H9 (cell line): Measurements from ENCODE around the gene RUNDC3A. TPM values are rescaled to one million over a fixed set of nuclear protein-coding genes. Genes with fewer than 3 reads are reported as not detected.

Experiments used
- DNase-seq: peaks from one replicate; pipeline ENCODE4 v3.0.0-alpha.2; 2017
- H2AFZ ChIP-seq: one replicate; pipeline ENCODE4 v1.6.1; 2013; ENCODE audit warnings: mild to moderate bottlenecking, low read length, control low read depth, moderate library complexity
- H2AK5ac ChIP-seq: 2 replicates; pipeline ENCODE4 v1.6.1; 2013; ENCODE audit warnings: low read length, control low read depth, mixed read lengths; ENCODE audit not compliant: insufficient read length
- H2BK120ac ChIP-seq: one replicate; pipeline ENCODE4 v1.6.1; 2013; ENCODE audit warnings: low read depth, mild to moderate bottlenecking, low read length, control low read depth, inconsistent platforms; ENCODE audit not compliant: poor library complexity, severe bottlenecking
- H2BK12ac ChIP-seq: 2 replicates; pipeline ENCODE4 v1.6.1; 2013; ENCODE audit warnings: low read length, control low read depth, mixed read lengths, low read depth; ENCODE audit not compliant: insufficient read length
- H2BK15ac ChIP-seq: 2 replicates; pipeline ENCODE4 v1.6.1; 2013; ENCODE audit warnings: low read depth, low read length, control low read depth
- H2BK20ac ChIP-seq: one replicate; pipeline ENCODE4 v1.6.1; 2013; ENCODE audit warnings: low read depth, mild to moderate bottlenecking, low read length, control low read depth, inconsistent platforms; ENCODE audit not compliant: poor library complexity, severe bottlenecking
- H2BK5ac ChIP-seq: 2 replicates; pipeline ENCODE4 v1.6.1; 2013; ENCODE audit warnings: low read length, control low read depth, mixed read lengths; ENCODE audit not compliant: insufficient read length
- H3K14ac ChIP-seq: 2 replicates; pipeline ENCODE4 v1.6.1; 2013; ENCODE audit warnings: low read length, control low read depth; ENCODE audit not compliant: insufficient read depth
- H3K18ac ChIP-seq: 2 replicates; pipeline ENCODE4 v1.6.1; 2013; ENCODE audit warnings: low read depth, mild to moderate bottlenecking, mixed read lengths, low read length, control low read depth; ENCODE audit not compliant: insufficient read length
- H3K23ac ChIP-seq: 2 replicates; pipeline ENCODE4 v1.6.1; 2013; ENCODE audit warnings: low read length, control low read depth, mixed read lengths, low read depth; ENCODE audit not compliant: insufficient read length
- H3K23me2 ChIP-seq: 2 replicates; pipeline ENCODE4 v1.6.1; 2013; ENCODE audit warnings: low read depth, mild to moderate bottlenecking, mixed read lengths, low read length, control low read depth; ENCODE audit not compliant: insufficient read length, poor library complexity, severe bottlenecking
- H3K27ac ChIP-seq: 2 replicates; pipeline ENCODE4 v1.5.1; 2013; ENCODE audit warnings: low read length, control low read depth, mixed read lengths, low read depth; ENCODE audit not compliant: insufficient read length
- H3K27me3 ChIP-seq: 2 replicates; pipeline ENCODE4 v1.6.1; 2013; ENCODE audit warnings: low read length, control low read depth, inconsistent platforms; ENCODE audit not compliant: insufficient read depth
- H3K4ac ChIP-seq: 2 replicates; pipeline ENCODE4 v1.6.1; 2013; ENCODE audit warnings: low read depth, mild to moderate bottlenecking, control low read depth, inconsistent platforms, low read length, moderate library complexity
- H3K4me1 ChIP-seq: 2 replicates; pipeline ENCODE4 v1.6.1; 2013; ENCODE audit warnings: low read length, control low read depth, inconsistent platforms; ENCODE audit not compliant: insufficient read depth
- H3K4me2 ChIP-seq: 2 replicates; pipeline ENCODE4 v1.6.1; 2013; ENCODE audit warnings: low read length, control low read depth, mixed read lengths; ENCODE audit not compliant: insufficient read length, insufficient read depth
- H3K56ac ChIP-seq: 2 replicates; pipeline ENCODE4 v1.6.1; 2013; ENCODE audit warnings: low read depth, mild to moderate bottlenecking, mixed read lengths, low read length, control low read depth; ENCODE audit not compliant: insufficient read length
- H3K79me1 ChIP-seq: 2 replicates; pipeline ENCODE4 v1.6.1; 2013; ENCODE audit warnings: low read depth, mild to moderate bottlenecking, moderate library complexity, low read length, control low read depth, inconsistent platforms; ENCODE audit not compliant: insufficient read depth, poor library complexity, severe bottlenecking
- H3K79me2 ChIP-seq: 2 replicates; pipeline ENCODE4 v1.6.1; 2013; ENCODE audit warnings: low read length, control low read depth, inconsistent platforms; ENCODE audit not compliant: insufficient read depth
- H3K9ac ChIP-seq: 2 replicates; pipeline ENCODE4 v1.6.1; 2013; ENCODE audit warnings: low read length, control low read depth, mixed read lengths; ENCODE audit not compliant: insufficient read length; ENCODE audit errors: extremely low read depth
- H3K9me3 ChIP-seq: one replicate; pipeline ENCODE4 v1.6.1; 2013; ENCODE audit warnings: low read depth, low read length, inconsistent platforms; ENCODE audit not compliant: control insufficient read depth
- H3T11ph ChIP-seq: one replicate; pipeline ENCODE4 v1.6.1; 2013; ENCODE audit warnings: mild to moderate bottlenecking, low read length, control low read depth, inconsistent platforms
- H4K20me1 ChIP-seq: one replicate; pipeline ENCODE4 v1.6.1; 2013; ENCODE audit not compliant: control insufficient read depth, insufficient read length, insufficient read depth
- H4K5ac ChIP-seq: 2 replicates; pipeline ENCODE4 v1.6.1; 2013; ENCODE audit warnings: low read depth, mild to moderate bottlenecking, mixed read lengths, low read length, control low read depth; ENCODE audit not compliant: insufficient read length
- H4K8ac ChIP-seq: replicated peaks from 2 replicates; pipeline ENCODE4 v1.6.1; 2013; ENCODE audit warnings: low read length, control low read depth, mixed read lengths, low read depth; ENCODE audit not compliant: insufficient read length
- H4K91ac ChIP-seq: 2 replicates; pipeline ENCODE4 v1.6.1; 2013; ENCODE audit warnings: low read depth, mild to moderate bottlenecking, moderate library complexity, mixed read lengths, low read length, control low read depth; ENCODE audit not compliant: insufficient read length
- H3K27ac Mint-ChIP-seq, 3 experiments: 2 replicates in 2 of 3; 3 replicates in 1 of 3; pipeline ENCODE4 v1.8.0; 2020 to 2021; ENCODE audit warnings: mixed read lengths in 3 of 3, mild to moderate bottlenecking in 1 of 3, moderate library complexity in 1 of 3
- H3K27me3 Mint-ChIP-seq: 2 replicates; pipeline ENCODE4 v1.8.0; 2021; ENCODE audit warnings: low read depth, mild to moderate bottlenecking, moderate library complexity, mixed read lengths
- H3K36me3 Mint-ChIP-seq, 3 experiments: 2 replicates in 2 of 3; 3 replicates in 1 of 3; pipeline ENCODE4 v1.8.0; 2020 to 2021; ENCODE audit warnings: low read depth in 3 of 3, mixed read lengths in 3 of 3; ENCODE audit not compliant: insufficient read depth in 1 of 3
- H3K4me1 Mint-ChIP-seq, 2 experiments: 2 replicates each; pipeline ENCODE4 v1.8.0; 2020; ENCODE audit warnings: mixed read lengths in 2 of 2
- H3K4me3 Mint-ChIP-seq, 2 experiments: 2 replicates in 1 of 2; 3 replicates in 1 of 2; pipeline ENCODE4 v1.8.0; 2020 to 2021; ENCODE audit warnings: mild to moderate bottlenecking in 2 of 2, mixed read lengths in 2 of 2, moderate library complexity in 1 of 2
- H3K9me3 Mint-ChIP-seq, 2 experiments: 2 replicates in 1 of 2; 3 replicates in 1 of 2; pipeline ENCODE4 v1.8.0; 2020; ENCODE audit warnings: mild to moderate bottlenecking in 2 of 2, mixed read lengths in 2 of 2, moderate library complexity in 1 of 2
- CTCF ChIP-seq: fragments of 200-600 bp; sonication (generic); conservative IDR thresholded peaks from 3 replicates; pipeline ENCODE4 v1.8.0; 2021; ENCODE audit warnings: antibody characterized with exemption, mild to moderate bottlenecking
- WGBS: extraction: QIAGEN DNeasy Blood & Tissue Kit; methylation state at CpG from one replicate; pipeline ENCODE4 v1.1.7; 2013; ENCODE audit warnings: missing lambda C conversion rate, low lambda C conversion rate, mixed read lengths; ENCODE audit not compliant: insufficient read length; ENCODE audit errors: extremely low coverage; 5-methylcytosine and 5-hydroxymethylcytosine counted together
- total RNA-seq: library from RNA; stranded (reverse); gene quantifications from 2 replicates; pipeline ENCODE4 v1.2.1, GENCODE V29; 2021

RUNDC3A gene
- total RNA-seq, 1 experiment from 2014 or later = 3.8 TPM

GRCh38 chr17:44279346-44279665 is 29.1 kb upstream of the RUNDC3A start:
- TF ChIP-seq CTCF = no peak
- H3K27me3 Mint-ChIP-seq = peaks cover 3% of the 10 kb centered on the region
- no peak overlapping the region for H2BK120ac ChIP-seq
- no peak overlapping the region for H4K8ac ChIP-seq
- H3K4me1 Mint-ChIP-seq = peaks cover 13 to 26% of the 10 kb centered on the region in 2 experiments
- no peaks in the 10 kb centered on the region for H3K36me3 Mint-ChIP-seq
- H3K27ac Mint-ChIP-seq = peak overlapping the region in 2 of 3 experiments; percentile 10 to 17; a peak in 1 of 7 replicates
- no peak overlapping the region for H2BK15ac ChIP-seq
- peak overlapping the region in 1 of 2 experiments; percentile 25; a peak in 2 of 5 replicates for H3K4me3 Mint-ChIP-seq
- no peak overlapping the region for H3K4ac ChIP-seq
- H3T11ph ChIP-seq = no peak overlapping the region
- no peak overlapping the region for H3K23ac ChIP-seq
- H3K14ac ChIP-seq = no peak overlapping the region; the same call in 1 of the 2 replicates
- no peak overlapping the region for H2BK20ac ChIP-seq
- H3K27me3 ChIP-seq = no peaks in the 10 kb centered on the region
- no peak overlapping the region for H2BK5ac ChIP-seq
- no peak overlapping the region for H3K9ac ChIP-seq
- no peak overlapping the region for H3K27ac ChIP-seq
- H3K4me2 ChIP-seq = no peak overlapping the region
- no peaks in the 10 kb centered on the region for H3K9me3 Mint-ChIP-seq
- H2AK5ac ChIP-seq = no peak overlapping the region
- H4K20me1 ChIP-seq = no peaks in the 10 kb centered on the region
- peaks cover 4% of the 10 kb centered on the region for H3K23me2 ChIP-seq
- no peak overlapping the region for H4K91ac ChIP-seq
- no peak overlapping the region for H2AFZ ChIP-seq
- no peaks in the 10 kb centered on the region for H3K79me2 ChIP-seq
- H4K5ac ChIP-seq = no peak overlapping the region
- no peak overlapping the region for H3K18ac ChIP-seq
- peaks cover 8% of the 10 kb centered on the region; the same call in 1 of the 2 replicates for H3K4me1 ChIP-seq
- H3K56ac ChIP-seq = no peak overlapping the region
- no peak for DNase-seq
- H3K79me1 ChIP-seq = no peaks in the 10 kb centered on the region
- H2BK12ac ChIP-seq = no peak overlapping the region
- H3K9me3 ChIP-seq = no peaks in the 10 kb centered on the region
- WGBS = no CpG with 5 or more reads among the region's 2 CpGs
